HepG2 (cell line): ENCODE measurements around the gene FAM193A. TPM values are rescaled to one million over a fixed set of nuclear protein-coding genes. Genes with fewer than 3 reads are reported as not detected.
A peak's percentile ranks its signal among the peaks of the same experiment; 100 is the strongest.

Experiments
- AGO2 ChIP-seq: fragments of 200-400 bp; formaldehyde crosslinking; optimal IDR thresholded peaks from 2 replicates; pipeline ENCODE3; 2017; ENCODE audit warnings: mild to moderate bottlenecking, low read depth, low read length, moderate library complexity
- ATF7 ChIP-seq, 2 experiments: fragments of 450-650 bp in 1 of 2; sonication (generic) in 1 of 2; formaldehyde crosslinking in 1 of 2; IDR thresholded peaks; 2 replicates each; pipeline versions ENCODE4 v1.4.0 to v1.6.1; 2016 to 2020; ENCODE audit warnings: antibody characterized with exemption in 1 of 2, mild to moderate bottlenecking in 1 of 2, missing genetic modification reagents in 1 of 2
- CREM ChIP-seq, 2 experiments: sonication (generic) in 1 of 2; formaldehyde crosslinking in 1 of 2; IDR thresholded peaks; 2 replicates each; pipeline versions ENCODE4 v1.4.0 to v1.6.1; 2016 to 2020; ENCODE audit warnings: antibody characterized with exemption in 1 of 2, mild to moderate bottlenecking in 1 of 2, missing genetic modification reagents in 1 of 2
- CSRNP2 ChIP-seq: sonication (generic); formaldehyde crosslinking; conservative IDR thresholded peaks from 2 replicates; pipeline ENCODE4 v1.8.0; 2022; ENCODE audit warnings: low read depth, missing genetic modification reagents
- ELF4 ChIP-seq: sonication (generic); formaldehyde crosslinking; IDR thresholded peaks from 2 replicates; pipeline ENCODE4 v1.5.0; 2020; ENCODE audit warnings: missing genetic modification reagents, mild to moderate bottlenecking, moderate library complexity, borderline replicate concordance
- EP300 ChIP-seq, 3 experiments: sonication (generic) in 1 of 3; formaldehyde crosslinking in 1 of 3; IDR thresholded peaks; 2 replicates each; pipeline versions ENCODE4 v1.5.1 to v1.6.1; 2011 to 2020; ENCODE audit warnings: low read depth in 2 of 3, low read length in 2 of 3, borderline replicate concordance in 1 of 3, improper control_type of control experiment in 1 of 3, mild to moderate bottlenecking in 1 of 3, missing genetic modification reagents in 1 of 3, moderate library complexity in 1 of 3
- MYC ChIP-seq: sonication (generic); formaldehyde crosslinking; IDR thresholded peaks from 2 replicates; pipeline ENCODE4 v1.9.0; 2021; ENCODE audit warnings: missing genetic modification reagents, borderline replicate concordance
- NFAT5 ChIP-seq: sonication (generic); formaldehyde crosslinking; IDR thresholded peaks from 2 replicates; pipeline ENCODE4 v1.4.0; 2020; ENCODE audit warnings: missing genetic modification reagents
- NFKB2 ChIP-seq: sonication (generic); formaldehyde crosslinking; IDR thresholded peaks from 2 replicates; pipeline ENCODE4 v1.4.0; 2020; ENCODE audit warnings: missing genetic modification reagents, borderline replicate concordance
- RORA ChIP-seq: sonication (generic); formaldehyde crosslinking; IDR thresholded peaks from 2 replicates; pipeline ENCODE4 v1.5.0; 2020; ENCODE audit warnings: mild to moderate bottlenecking, missing genetic modification reagents, moderate library complexity
- SIN3A ChIP-seq: IDR thresholded peaks from 2 replicates; pipeline ENCODE4 v1.6.1; 2011; ENCODE audit warnings: low read depth, mild to moderate bottlenecking, control low read depth, low read length, borderline replicate concordance
- TBX2 ChIP-seq: sonication (generic); formaldehyde crosslinking; IDR thresholded peaks from 2 replicates; pipeline ENCODE4 v1.5.0; 2020; ENCODE audit warnings: missing genetic modification reagents, mild to moderate bottlenecking, borderline replicate concordance
- ZNF256 ChIP-seq: sonication (generic); formaldehyde crosslinking; conservative IDR thresholded peaks from 2 replicates; pipeline ENCODE4 v1.4.0; 2020; ENCODE audit warnings: missing genetic modification reagents
- ZNF337 ChIP-seq: sonication (generic); formaldehyde crosslinking; IDR thresholded peaks from 2 replicates; pipeline ENCODE4 v1.5.1; 2020; ENCODE audit warnings: missing genetic modification reagents, low read depth, mild to moderate bottlenecking, borderline replicate concordance
- ZNF354B ChIP-seq: sonication (generic); formaldehyde crosslinking; IDR thresholded peaks from 2 replicates; pipeline ENCODE4 v1.8.0; 2022; ENCODE audit warnings: mild to moderate bottlenecking, missing genetic modification reagents
- ZNF468 ChIP-seq: sonication (generic); formaldehyde crosslinking; IDR thresholded peaks from 2 replicates; pipeline ENCODE4 v1.8.0; 2022; ENCODE audit warnings: mild to moderate bottlenecking, moderate library complexity, missing genetic modification reagents
- ZNF484 ChIP-seq: sonication (generic); formaldehyde crosslinking; IDR thresholded peaks from 2 replicates; pipeline ENCODE4 v1.5.1; 2020; ENCODE audit warnings: mild to moderate bottlenecking, low read depth, missing genetic modification reagents, borderline replicate concordance
- ZNF713 ChIP-seq: sonication (generic); formaldehyde crosslinking; IDR thresholded peaks from 2 replicates; pipeline ENCODE4 v1.4.0; 2020; ENCODE audit warnings: mild to moderate bottlenecking, missing genetic modification reagents
- ZNF746 ChIP-seq: sonication (generic); formaldehyde crosslinking; IDR thresholded peaks from 2 replicates; pipeline ENCODE4 v1.8.0; 2022; ENCODE audit warnings: mild to moderate bottlenecking, missing genetic modification reagents
- ZNF788 ChIP-seq: sonication (generic); formaldehyde crosslinking; IDR thresholded peaks from 2 replicates; pipeline ENCODE4 v1.5.0; 2020; ENCODE audit warnings: mild to moderate bottlenecking, missing genetic modification reagents, borderline replicate concordance
- ZNF792 ChIP-seq: IDR thresholded peaks from 2 replicates; pipeline ENCODE4 v1.6.1; 2016
- ZNF816 ChIP-seq: sonication (generic); formaldehyde crosslinking; IDR thresholded peaks from 2 replicates; pipeline ENCODE4 v1.8.0; 2022; ENCODE audit warnings: missing genetic modification reagents, mild to moderate bottlenecking, borderline replicate concordance
- polyA plus RNA-seq, 8 experiments: library from polyadenylated mRNA; depleted of rRNA in 3 of 8; stranded (reverse) in 7 of 8; unstranded in 1 of 8; fragments of >200 nt; fragmentation: Illumina TruSeq in 4 of 8; extraction: Trizol in 4 of 8; gene quantifications; 2 replicates each; pipeline versions ENCODE4 v1.2.1 to v1.2.3, GENCODE V29; 2011 to 2016; ENCODE audit warnings: low read depth in 4 of 8, missing spikeins in 1 of 8, mixed read lengths in 1 of 8; ENCODE audit not compliant: insufficient read depth in 1 of 8
- total RNA-seq, 5 experiments: library from RNA; depleted of rRNA; stranded (reverse); fragments of >200 nt; fragmentation: Illumina TruSeq; extraction: Trizol; gene quantifications; 2 replicates each; pipeline ENCODE4 v1.2.3, GENCODE V29; 2016; ENCODE audit warnings: low read depth in 1 of 5

The FAM193A gene
- total and polyA plus RNA-seq, 2 of the 13 experiments (the other 11 are each of a cell fraction or from before 2014, with no cell fraction given) = 5.7 to 8.7 TPM

GRCh38 chr4:2535376-2536192 lies 863 bp upstream of the FAM193A start (continued):
- TF ChIP-seq AGO2 (peak; percentile 80), ZNF337 (no peak), NFKB2 (peak; percentile 44; the same call in 1 of the 2 replicates), ZNF788 (CRISPR knock-in tag) (no peak), ZNF746 (no peak), ATF7 (IDR thresholded peaks at IDR 0.05) (no peak), ATF7 (CRISPR knock-in tag; IDR thresholded peaks at IDR 0.05) (no peak), ZNF484 (CRISPR knock-in tag) (no peak), ZNF816 (CRISPR knock-in tag) (no peak), MYC (CRISPR knock-in tag) (peak; percentile 46; the same call in 1 of the 2 replicates), TBX2 (CRISPR knock-in tag) (peak; percentile 39; the same call in 1 of the 2 replicates), RORA (CRISPR knock-in tag) (no peak), NFAT5 (no peak), SIN3A (peak; percentile 24; the same call in 1 of the 2 replicates), EP300 (IDR thresholded peaks at IDR 0.05; ENCODE audit: low read depth in 2 of 2, low read length in 2 of 2) (no peak), EP300 (CRISPR knock-in tag; IDR thresholded peaks at IDR 0.05; ENCODE audit: borderline replicate concordance) (no peak), ZNF468 (CRISPR knock-in tag) (peak; percentile 42; the same call in 1 of the 2 replicates), ZNF713 (CRISPR knock-in tag) (no peak), CREM (IDR thresholded peaks at IDR 0.05) (no peak), CREM (CRISPR knock-in tag; IDR thresholded peaks at IDR 0.05) (no peak), ELF4 (CRISPR knock-in tag) (no peak), ZNF354B (CRISPR knock-in tag) (no peak), CSRNP2 (CRISPR knock-in tag) (no peak), ZNF256 (CRISPR knock-in tag) (no peak; the same call in 1 of the 2 replicates), ZNF792 (CRISPR knock-in tag) (no peak)
